Metanephros (tissue), 1 donor: ENCODE data around the gene EIF2AK3. TPM values are rescaled to one million over a fixed set of nuclear protein-coding genes. Genes with fewer than 3 reads are reported as not detected.

Experiments used
- total RNA-seq: library from RNA; depleted of rRNA; stranded (reverse); fragments of >200 nt; gene quantifications from one replicate; pipeline ENCODE4 v1.2.3, GENCODE V29; 2014

Gene EIF2AK3
- 32.3 TPM for total RNA-seq

GRCh38 chr2:88627055-88627855, at the start of gene EIF2AK3:
EIF2AK3 (minus strand) TSS chr2:88627464; CDS start chr2:88627274, 190 bp downstream.

Other genes starting within 250 kb of the EIF2AK3 start
- gene FOXI3, start 174.8 kb downstream of the EIF2AK3 start, total RNA-seq: 0.06 TPM
- 19.4 TPM for gene RPIA, start 64.2 kb upstream of the EIF2AK3 start, total RNA-seq